OCI-LY1 (cell line): ENCODE results near the gene TMEM176A.

Source experiments
- H2AFZ ChIP-seq: fragments of 200-600 bp; sonication (generic), shearing (Covaris generic); 2 replicates; pipeline ENCODE4 v1.6.0; 2014; ENCODE audit warnings: antibody characterized with exemption, mild to moderate bottlenecking, low read length
- H3F3A ChIP-seq: fragments of 200-600 bp; sonication (generic), shearing (Covaris generic); 2 replicates; pipeline ENCODE4 v1.6.0; 2014; ENCODE audit warnings: mild to moderate bottlenecking, antibody characterized with exemption, low read length, moderate library complexity; ENCODE audit not compliant: insufficient read depth
- H3K27ac ChIP-seq: fragments of 200-600 bp; sonication (generic); 2 replicates; pipeline ENCODE4 v1.5.1; 2014; ENCODE audit warnings: low read length, mixed run types, mild to moderate bottlenecking, low read depth; ENCODE audit not compliant: poor library complexity, severe bottlenecking
- H3K27me3 ChIP-seq: fragments of 200-600 bp; sonication (generic); 2 replicates; pipeline ENCODE4 v1.6.0; 2014; ENCODE audit warnings: antibody characterized with exemption, mild to moderate bottlenecking, low read length, moderate library complexity; ENCODE audit not compliant: insufficient read depth
- H3K36me3 ChIP-seq: fragments of 200-600 bp; sonication (generic); 2 replicates; pipeline ENCODE4 v1.6.1; 2014; ENCODE audit warnings: mild to moderate bottlenecking, antibody characterized with exemption, low read length, moderate library complexity, mixed read lengths; ENCODE audit not compliant: insufficient read depth
- H3K4me1 ChIP-seq: fragments of 200-600 bp; sonication (generic); 2 replicates; pipeline ENCODE4 v1.5.1; 2014; ENCODE audit warnings: mild to moderate bottlenecking, low read length, moderate library complexity; ENCODE audit not compliant: insufficient read depth, severe bottlenecking
- H3K4me2 ChIP-seq: fragments of 200-600 bp; sonication (generic), shearing (Covaris generic); 2 replicates; pipeline ENCODE4 v1.6.1; 2014; ENCODE audit warnings: low read length
- H3K4me3 ChIP-seq: fragments of 200-600 bp; sonication (generic); 2 replicates; pipeline ENCODE4 v1.5.1; 2014; ENCODE audit warnings: low read length, low read depth, mild to moderate bottlenecking, mixed read lengths; ENCODE audit not compliant: poor library complexity, severe bottlenecking
- H3K79me2 ChIP-seq: fragments of 200-600 bp; shearing (Covaris generic); 2 replicates; pipeline ENCODE4 v1.6.1; 2016; ENCODE audit warnings: mixed run types, low read length, mixed read lengths; ENCODE audit not compliant: insufficient read depth
- H3K9ac ChIP-seq: fragments of 200-600 bp; sonication (generic), shearing (Covaris generic); 2 replicates; pipeline ENCODE4 v1.6.1; 2014; ENCODE audit warnings: mild to moderate bottlenecking, low read length, mixed read lengths
- H3K9me2 ChIP-seq: fragments of 200-600 bp; sonication (generic), shearing (Covaris generic); 2 replicates; pipeline ENCODE4 v1.6.1; 2014; ENCODE audit warnings: low read depth, mild to moderate bottlenecking, low read length, mixed read lengths
- H3K9me3 ChIP-seq: fragments of 200-600 bp; shearing (Covaris generic); 2 replicates; pipeline ENCODE4 v1.6.1; 2014; ENCODE audit warnings: low read length, mixed read lengths
- H4K20me1 ChIP-seq: fragments of 200-600 bp; sonication (generic), shearing (Covaris generic); 2 replicates; pipeline ENCODE4 v1.6.0; 2016; ENCODE audit warnings: mild to moderate bottlenecking, low read length; ENCODE audit not compliant: insufficient read depth
- EZH2 ChIP-seq: fragments of 200-600 bp; sonication (generic), shearing (Covaris generic); IDR thresholded peaks from 2 replicates; pipeline ENCODE4 v1.8.0; 2017; ENCODE audit warnings: borderline replicate concordance, mixed run types, mild to moderate bottlenecking, antibody characterized with exemption, low read length, moderate library complexity, mixed read lengths
- TF ChIP-seq, protein P1 (sequence below): fragments of 200-600 bp; sonication (generic), shearing (Covaris generic); IDR thresholded peaks from 2 replicates; pipeline ENCODE4 v1.5.1; 2017; ENCODE audit warnings: mild to moderate bottlenecking, antibody characterized with exemption, low read length, moderate library complexity, mixed read lengths

The TMEM176A gene, protein sequence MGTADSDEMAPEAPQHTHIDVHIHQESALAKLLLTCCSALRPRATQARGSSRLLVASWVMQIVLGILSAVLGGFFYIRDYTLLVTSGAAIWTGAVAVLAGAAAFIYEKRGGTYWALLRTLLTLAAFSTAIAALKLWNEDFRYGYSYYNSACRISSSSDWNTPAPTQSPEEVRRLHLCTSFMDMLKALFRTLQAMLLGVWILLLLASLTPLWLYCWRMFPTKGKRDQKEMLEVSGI

DNA sequence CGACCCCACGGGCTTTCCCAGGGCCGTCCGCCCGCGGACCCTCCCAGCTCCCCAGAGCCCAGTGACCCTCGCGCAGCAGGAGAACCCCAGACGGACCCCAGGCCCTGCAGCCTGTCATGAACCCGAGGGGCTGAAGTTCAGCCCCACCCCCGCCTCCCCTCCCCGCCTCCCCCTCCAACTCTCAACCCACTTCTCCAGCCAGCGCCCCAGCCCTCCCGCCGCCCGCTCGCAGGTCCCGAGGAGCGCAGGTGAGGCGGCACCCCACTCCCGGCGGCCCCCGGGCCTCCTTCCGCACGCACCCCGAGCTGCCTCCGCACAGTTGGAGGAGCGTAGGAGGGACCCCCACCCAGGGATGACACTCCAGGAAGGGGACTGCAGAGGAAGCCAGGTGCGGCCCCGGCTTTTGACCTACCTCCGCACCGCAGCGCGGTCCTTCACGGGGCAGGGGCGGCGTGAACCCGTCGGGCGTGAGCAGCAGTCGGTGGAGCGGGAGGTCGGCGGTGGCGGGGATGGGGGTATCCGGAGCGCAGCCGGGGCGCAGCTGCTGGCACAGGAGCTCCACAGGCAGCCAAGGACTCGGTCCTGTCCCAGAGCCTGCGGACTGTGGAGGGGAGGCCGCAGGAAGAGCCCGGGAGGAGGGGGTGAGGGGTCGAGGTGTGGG lies at the start of gene TMEM176A:
TMEM176A (plus strand) TSS at position 189 of the 661 bp plus-strand sequence. CDS start 782 bp downstream, outside the sequence.
- no peaks in the 10 kb centered on the region for H3K9me3 ChIP-seq
- H3K79me2 ChIP-seq: no peaks in the 10 kb centered on the region
- H3K4me3 ChIP-seq: no peak within 1 kb of the TSS
- TF ChIP-seq, protein P1, sequence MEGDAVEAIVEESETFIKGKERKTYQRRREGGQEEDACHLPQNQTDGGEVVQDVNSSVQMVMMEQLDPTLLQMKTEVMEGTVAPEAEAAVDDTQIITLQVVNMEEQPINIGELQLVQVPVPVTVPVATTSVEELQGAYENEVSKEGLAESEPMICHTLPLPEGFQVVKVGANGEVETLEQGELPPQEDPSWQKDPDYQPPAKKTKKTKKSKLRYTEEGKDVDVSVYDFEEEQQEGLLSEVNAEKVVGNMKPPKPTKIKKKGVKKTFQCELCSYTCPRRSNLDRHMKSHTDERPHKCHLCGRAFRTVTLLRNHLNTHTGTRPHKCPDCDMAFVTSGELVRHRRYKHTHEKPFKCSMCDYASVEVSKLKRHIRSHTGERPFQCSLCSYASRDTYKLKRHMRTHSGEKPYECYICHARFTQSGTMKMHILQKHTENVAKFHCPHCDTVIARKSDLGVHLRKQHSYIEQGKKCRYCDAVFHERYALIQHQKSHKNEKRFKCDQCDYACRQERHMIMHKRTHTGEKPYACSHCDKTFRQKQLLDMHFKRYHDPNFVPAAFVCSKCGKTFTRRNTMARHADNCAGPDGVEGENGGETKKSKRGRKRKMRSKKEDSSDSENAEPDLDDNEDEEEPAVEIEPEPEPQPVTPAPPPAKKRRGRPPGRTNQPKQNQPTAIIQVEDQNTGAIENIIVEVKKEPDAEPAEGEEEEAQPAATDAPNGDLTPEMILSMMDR: no peak
- no peak for TF ChIP-seq EZH2
- H3K27me3 ChIP-seq: peaks cover 12% of the 10 kb centered on the region
- no peak within 1 kb of the TSS for H3K4me2 ChIP-seq
- no peaks in the 10 kb centered on the region for H4K20me1 ChIP-seq
- no peaks in the 10 kb centered on the region for H3F3A ChIP-seq
- H2AFZ ChIP-seq: no peak within 1 kb of the TSS
- no peaks in the 10 kb centered on the region for H3K36me3 ChIP-seq
- H3K27ac ChIP-seq: no peak within 1 kb of the TSS
- H3K4me1 ChIP-seq: no peaks in the 10 kb centered on the region
- H3K9ac ChIP-seq: no peak within 1 kb of the TSS
- no peaks in the 10 kb centered on the region for H3K9me2 ChIP-seq

DNA sequence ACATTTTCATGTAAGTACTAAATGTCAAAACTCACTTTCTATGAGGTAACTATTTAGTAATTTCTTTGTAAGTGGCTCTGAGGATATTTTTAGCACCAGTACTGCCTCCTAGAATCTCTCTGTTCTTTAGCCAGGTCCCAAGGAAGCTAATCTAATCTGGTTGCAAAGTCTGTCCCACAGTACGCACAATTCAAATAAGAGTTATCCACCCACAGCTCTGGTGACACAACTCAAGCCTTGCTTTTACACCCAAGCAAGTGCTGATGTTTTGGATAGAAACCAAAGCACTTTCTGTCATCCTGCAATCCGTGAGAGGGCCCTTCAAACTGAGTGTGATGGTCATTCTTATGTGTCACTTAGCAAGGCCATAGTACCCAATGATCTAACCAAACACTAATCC lies 48.9 kb upstream of the TMEM176A start:
- Histone ChIP-seq H3F3A (no peaks in the 10 kb centered on the region), H3K36me3 (no peaks in the 10 kb centered on the region), H3K4me1 (no peaks in the 10 kb centered on the region), H3K27me3 (no peaks in the 10 kb centered on the region), H4K20me1 (no peaks in the 10 kb centered on the region), H3K9me2 (no peaks in the 10 kb centered on the region), H3K4me2 (no peak overlapping the region), H3K9me3 (no peaks in the 10 kb centered on the region), H3K4me3 (no peak overlapping the region), H2AFZ (no peak overlapping the region), H3K27ac (no peak overlapping the region), H3K9ac (no peak overlapping the region), H3K79me2 (no peaks in the 10 kb centered on the region)
- TF ChIP-seq, protein P1: no peak
- TF ChIP-seq EZH2: no peak

DNA sequence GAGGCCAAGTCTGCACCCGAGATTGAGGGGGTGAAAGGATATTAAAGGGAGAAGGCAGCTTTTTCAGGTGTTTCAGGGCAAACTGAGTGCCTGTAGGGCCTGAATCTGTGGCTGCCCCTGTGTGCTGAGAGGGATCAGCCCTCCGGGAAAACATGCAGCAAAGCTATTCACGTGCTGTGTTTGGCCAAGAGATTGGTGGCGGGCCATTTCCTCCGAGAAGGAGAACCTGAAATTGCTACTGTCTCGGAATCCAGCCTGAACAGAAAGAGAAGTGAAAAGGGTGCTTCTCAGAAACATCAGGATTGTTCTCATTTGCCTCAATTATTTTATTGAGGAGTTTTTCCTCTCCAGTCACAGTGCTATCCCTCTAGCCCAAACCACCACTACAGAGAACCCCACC lies 47.3 kb upstream of the TMEM176A start:
- no peaks in the 10 kb centered on the region for H4K20me1 ChIP-seq
- no peaks in the 10 kb centered on the region for H3K4me1 ChIP-seq
- no peaks in the 10 kb centered on the region for H3K27me3 ChIP-seq
- no peaks in the 10 kb centered on the region for H3K9me3 ChIP-seq
- H2AFZ ChIP-seq: no peak overlapping the region
- H3K79me2 ChIP-seq: no peaks in the 10 kb centered on the region
- no peak overlapping the region for H3K4me2 ChIP-seq
- H3K27ac ChIP-seq: no peak overlapping the region
- H3F3A ChIP-seq: no peaks in the 10 kb centered on the region
- no peaks in the 10 kb centered on the region for H3K36me3 ChIP-seq
- H3K9ac ChIP-seq: no peak overlapping the region
- no peaks in the 10 kb centered on the region for H3K9me2 ChIP-seq
- TF ChIP-seq, protein P1: no peak
- no peak overlapping the region for H3K4me3 ChIP-seq
